HEK293T (cell line): ENCODE measurements around the gene SAFB.

ENCODE experiments used
- CTCF ChIA-PET: fragments of 350-600 bp; formaldehyde crosslinking; extraction: SDS; loops from one replicate; lab custom pipeline; 2021; ENCODE audit warnings: antibody characterized with exemption, inconsistent platforms; lab: Yijun Ruan, JAX
- POLR2A ChIA-PET: fragments of 350-600 bp; formaldehyde crosslinking; extraction: SDS; loops from one replicate; lab custom pipeline; 2020; ENCODE audit warnings: antibody characterized with exemption, inconsistent platforms; lab: Yijun Ruan, JAX
- DNase-seq: peaks from one replicate; pipeline ENCODE4 v3.0.0; 2012; ENCODE audit warnings: mixed read lengths; ENCODE audit errors: extremely low spot score
- ARNT ChIP-seq: fragments of 450-650 bp; IDR thresholded peaks from 2 replicates; pipeline ENCODE4 v1.6.1; 2017; ENCODE audit warnings: mild to moderate bottlenecking
- BHLHE40 ChIP-seq: fragments of 450-650 bp; IDR thresholded peaks from 2 replicates; pipeline ENCODE4 v1.6.1; 2016; ENCODE audit warnings: mild to moderate bottlenecking, moderate library complexity, borderline replicate concordance
- CTBP1 ChIP-seq: fragments of 450-650 bp; IDR thresholded peaks from 2 replicates; pipeline ENCODE4 v1.6.1; 2016; ENCODE audit warnings: borderline replicate concordance
- ELF4 ChIP-seq: fragments of 450-650 bp; IDR thresholded peaks from 2 replicates; pipeline ENCODE4 v1.6.1; 2017; ENCODE audit warnings: antibody characterized with exemption
- FOXA1 ChIP-seq: fragments of 450-650 bp; IDR thresholded peaks from 2 replicates; pipeline ENCODE4 v1.6.1; 2016; ENCODE audit warnings: mild to moderate bottlenecking
- FOXK2 ChIP-seq: fragments of 450-650 bp; IDR thresholded peaks from 2 replicates; pipeline ENCODE4 v1.6.1; 2016; ENCODE audit warnings: mild to moderate bottlenecking
- FOXM1 ChIP-seq: fragments of 450-650 bp; IDR thresholded peaks from 2 replicates; pipeline ENCODE4 v1.6.1; 2017; ENCODE audit warnings: mild to moderate bottlenecking, borderline replicate concordance
- HDGF ChIP-seq: fragments of 450-650 bp; IDR thresholded peaks from 2 replicates; pipeline ENCODE4 v1.6.1; 2017; ENCODE audit warnings: antibody characterized with exemption, borderline replicate concordance
- L3MBTL2 ChIP-seq: fragments of 450-650 bp; conservative IDR thresholded peaks from 2 replicates; pipeline ENCODE4 v1.6.1; 2016; ENCODE audit warnings: mild to moderate bottlenecking
- LEF1 ChIP-seq: fragments of 450-650 bp; IDR thresholded peaks from 2 replicates; pipeline ENCODE4 v1.6.1; 2017; ENCODE audit warnings: mild to moderate bottlenecking, borderline replicate concordance
- NFRKB ChIP-seq: fragments of 450-650 bp; IDR thresholded peaks from 2 replicates; pipeline ENCODE4 v1.6.1; 2016; ENCODE audit warnings: mild to moderate bottlenecking, moderate library complexity
- SP1 ChIP-seq: fragments of 450-650 bp; IDR thresholded peaks from 2 replicates; pipeline ENCODE4 v1.6.1; 2017
- SUZ12 ChIP-seq: fragments of 450-650 bp; IDR thresholded peaks from 2 replicates; pipeline ENCODE4 v1.6.1; 2016; ENCODE audit warnings: mild to moderate bottlenecking
- TARDBP ChIP-seq: fragments of 450-650 bp; IDR thresholded peaks from 2 replicates; pipeline ENCODE4 v1.6.1; 2016
- ZNF384 ChIP-seq: fragments of 450-650 bp; IDR thresholded peaks from 2 replicates; pipeline ENCODE4 v1.6.1; 2016
- TF ChIP-seq, protein P1 (sequence below): fragments of 450-650 bp; IDR thresholded peaks from 2 replicates; pipeline ENCODE4 v1.6.1; 2016

SAFB gene

DNA sequence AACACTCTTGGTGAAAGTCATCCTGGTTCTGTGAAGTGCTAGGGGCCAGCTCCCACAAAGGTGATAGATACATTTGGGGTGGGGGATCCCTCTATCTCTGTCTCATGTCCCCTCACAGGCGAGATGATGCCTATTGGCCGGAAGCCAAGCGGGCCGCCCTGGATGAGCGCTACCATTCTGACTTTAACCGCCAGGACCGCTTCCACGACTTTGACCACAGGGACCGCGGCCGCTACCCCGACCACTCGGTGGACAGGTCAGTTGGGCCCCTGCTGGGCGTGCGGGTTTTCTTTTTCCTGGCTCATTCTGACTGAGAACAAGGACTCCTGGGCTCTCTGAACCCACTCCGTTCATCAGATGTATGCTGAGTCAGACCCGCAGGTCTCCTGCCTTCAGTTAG lies 41.0 kb downstream of the SAFB start:
- DNase-seq, result no peak
- ChIA-PET POLR2A (no interaction called here), CTCF (no interaction called here)
- TF ChIP-seq ELF4 (no peak), TARDBP (no peak), ZNF384 (no peak), HDGF (no peak), SP1 (no peak), FOXK2 (no peak), NFRKB (no peak), FOXA1 (no peak), ARNT (no peak)
- TF ChIP-seq, protein P1, sequence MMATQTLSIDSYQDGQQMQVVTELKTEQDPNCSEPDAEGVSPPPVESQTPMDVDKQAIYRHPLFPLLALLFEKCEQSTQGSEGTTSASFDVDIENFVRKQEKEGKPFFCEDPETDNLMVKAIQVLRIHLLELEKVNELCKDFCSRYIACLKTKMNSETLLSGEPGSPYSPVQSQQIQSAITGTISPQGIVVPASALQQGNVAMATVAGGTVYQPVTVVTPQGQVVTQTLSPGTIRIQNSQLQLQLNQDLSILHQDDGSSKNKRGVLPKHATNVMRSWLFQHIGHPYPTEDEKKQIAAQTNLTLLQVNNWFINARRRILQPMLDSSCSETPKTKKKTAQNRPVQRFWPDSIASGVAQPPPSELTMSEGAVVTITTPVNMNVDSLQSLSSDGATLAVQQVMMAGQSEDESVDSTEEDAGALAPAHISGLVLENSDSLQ, result no peak

DNA sequence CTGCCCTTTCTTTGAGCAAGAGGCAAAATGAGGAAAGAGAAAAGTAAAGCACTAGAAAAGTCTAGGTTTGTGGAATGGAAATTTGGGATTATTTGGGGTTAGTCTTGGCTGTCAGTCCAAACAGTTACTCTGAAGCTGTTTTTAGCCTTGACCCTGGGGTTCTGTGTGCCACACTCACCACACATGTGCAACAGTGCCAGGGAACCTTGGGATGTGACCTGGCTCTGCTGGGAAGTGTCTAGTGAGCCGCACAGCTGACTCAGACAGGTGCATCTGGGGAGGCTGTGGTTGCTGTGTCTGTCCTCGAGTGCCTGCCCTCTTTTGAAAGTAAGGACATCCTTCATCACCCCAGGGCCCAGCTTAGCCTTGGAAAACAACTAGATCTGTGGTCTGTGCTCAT lies 41.6 kb downstream of the SAFB start:
- CTCF ChIA-PET, result no interaction called here
- TF ChIP-seq L3MBTL2 (no peak), ARNT (no peak)
- POLR2A ChIA-PET, result interaction anchor here (1.7 kb wide), 1 partner anchor 27 kb away, joined by 4 read pairs; no protein-coding TSS in a partner anchor
- no peak for DNase-seq

DNA sequence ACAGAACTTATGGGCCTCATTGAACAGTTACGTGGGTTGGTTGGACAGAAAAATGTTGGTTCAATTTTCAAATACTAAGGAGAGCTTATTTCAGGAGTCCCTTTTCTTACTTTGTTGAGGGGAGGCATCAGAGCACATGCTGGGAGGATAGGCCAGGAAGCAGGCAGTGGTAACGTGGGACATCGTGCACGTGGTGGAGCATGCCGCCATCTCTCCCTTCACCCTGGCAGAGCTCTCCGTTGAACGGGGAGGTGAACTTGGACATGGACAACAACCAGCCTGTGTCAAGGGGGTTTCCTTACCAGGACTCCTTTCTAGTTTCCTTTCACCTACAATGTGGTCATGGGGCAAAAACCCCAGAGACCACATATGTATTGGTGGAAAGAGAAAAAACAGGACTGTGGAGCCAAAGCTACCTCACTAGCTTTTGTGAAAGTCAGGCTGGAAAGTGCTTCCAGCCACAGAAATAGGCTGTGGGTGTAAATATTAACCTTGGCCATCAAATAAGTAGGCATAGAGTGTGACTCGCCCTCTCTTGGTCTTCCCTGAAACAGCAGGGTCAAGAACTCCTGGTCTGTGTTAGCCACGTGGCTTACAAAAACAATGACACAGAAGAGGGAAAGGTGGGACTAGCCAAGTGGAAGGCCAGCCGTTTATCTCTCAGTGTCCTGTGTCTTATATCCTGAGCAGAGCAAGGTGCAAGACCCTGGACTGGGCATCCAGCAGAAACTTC lies 43.1 kb downstream of the SAFB start:
- no peak for DNase-seq
- POLR2A ChIA-PET, result interaction anchor here (1.0 to 1.7 kb wide), 2 partner anchors 11 to 25 kb away, joined by 4 read pairs; no protein-coding TSS in a partner anchor
- TF ChIP-seq L3MBTL2 (no peak), TARDBP (no peak), FOXM1 (no peak), CTBP1 (no peak), LEF1 (no peak), ELF4 (no peak), NFRKB (no peak), HDGF (no peak), ZNF384 (no peak), FOXA1 (no peak), BHLHE40 (no peak), ARNT (no peak), SP1 (no peak), SUZ12 (no peak), FOXK2 (no peak)
- TF ChIP-seq, protein P1, result no peak
- CTCF ChIA-PET, result no interaction called here

DNA sequence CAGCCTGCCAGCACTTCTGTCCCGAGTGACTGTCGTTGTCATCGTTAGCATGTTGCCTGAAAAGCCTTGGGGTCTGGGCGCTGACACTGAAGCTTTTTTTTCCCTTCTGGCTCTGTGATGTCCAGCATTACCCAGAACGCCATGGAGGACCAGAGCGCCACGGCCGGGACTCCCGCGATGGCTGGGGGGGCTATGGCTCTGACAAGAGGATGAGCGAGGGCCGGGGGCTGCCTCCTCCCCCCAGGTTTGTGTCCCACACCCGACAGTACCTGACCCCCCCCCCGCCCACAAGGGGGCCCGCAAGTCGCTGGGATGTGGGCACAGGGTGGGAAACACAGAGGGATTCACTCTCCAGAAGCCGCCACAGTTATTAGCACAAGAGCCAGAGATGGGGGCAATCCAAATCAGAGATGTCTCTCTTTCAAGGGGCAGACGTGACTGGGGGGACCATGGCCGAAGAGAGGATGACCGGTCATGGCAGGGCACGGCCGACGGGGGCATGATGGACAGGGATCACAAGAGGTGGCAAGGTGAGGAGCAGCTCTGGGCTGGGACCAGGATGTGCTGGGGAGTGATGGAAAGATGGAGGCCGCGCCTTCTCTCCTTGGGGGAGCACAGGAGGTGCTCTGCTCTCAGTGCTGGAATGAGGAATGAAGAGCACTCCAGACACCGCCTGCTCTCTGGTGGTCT lies 44.2 kb downstream of the SAFB start:
- no peak for DNase-seq
- ChIA-PET CTCF (no interaction called here), POLR2A (no interaction called here)
- TF ChIP-seq FOXK2 (no peak), NFRKB (no peak), ELF4 (no peak), LEF1 (no peak), FOXM1 (no peak), L3MBTL2 (no peak), FOXA1 (no peak), HDGF (no peak), SP1 (no peak)
- TF ChIP-seq, protein P1, result no peak

DNA sequence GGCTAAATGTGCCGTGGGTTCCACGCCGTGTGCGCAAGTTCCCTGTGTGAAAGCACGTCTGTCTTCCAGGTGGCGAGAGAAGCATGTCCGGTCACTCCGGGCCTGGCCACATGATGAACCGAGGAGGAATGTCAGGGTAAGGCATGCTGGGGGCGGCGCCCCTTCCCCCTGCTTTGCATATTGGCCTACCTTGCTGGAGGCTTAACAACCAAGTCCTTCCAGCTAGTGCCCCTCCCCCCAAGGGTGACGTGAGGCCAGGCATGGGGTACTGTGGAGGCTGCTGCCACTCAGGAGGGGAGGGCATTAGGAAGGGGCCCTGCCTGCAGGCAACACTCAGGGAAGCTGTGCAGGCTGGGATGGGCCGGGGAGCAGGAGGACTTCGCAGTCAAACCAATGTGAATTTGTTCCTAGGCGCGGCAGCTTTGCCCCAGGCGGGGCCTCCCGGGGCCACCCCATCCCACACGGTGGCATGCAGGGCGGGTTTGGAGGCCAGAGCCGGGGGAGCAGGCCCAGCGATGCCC lies 44.9 kb downstream of the SAFB start:
- ChIA-PET POLR2A (no interaction called here), CTCF (no interaction called here)
- no peak for TF ChIP-seq FOXA1
- TF ChIP-seq SUZ12, result no peak
- TF ChIP-seq, protein P1, result no peak
- no peak for TF ChIP-seq ARNT
- no peak for TF ChIP-seq FOXK2
- TF ChIP-seq SP1, result no peak
- no peak for TF ChIP-seq NFRKB
- TF ChIP-seq L3MBTL2, result no peak
- no peak for TF ChIP-seq TARDBP
- no peak for TF ChIP-seq LEF1
- TF ChIP-seq ZNF384, result no peak
- TF ChIP-seq CTBP1, result no peak
- no peak for TF ChIP-seq FOXM1
- TF ChIP-seq BHLHE40, result no peak
- TF ChIP-seq ELF4, result no peak
- TF ChIP-seq HDGF, result no peak
- DNase-seq, result no peak
